ENCODE data around the gene URGCP.

GRCh38 chr7:43942997-43943396 is 36.6 kb upstream of the URGCP start:
- TF ChIP-seq POLR2A (IDR thresholded peaks at IDR 0.05; ENCODE audit: low read depth, low read length) (no peak), TAF1 (IDR thresholded peaks at IDR 0.05; ENCODE audit: borderline replicate concordance, low read depth, low read length) (no peak), POLR2AphosphoS5 (IDR thresholded peaks at IDR 0.05; ENCODE audit: low read depth, low read length) (no peak)

Data from GM12892 (cell line).